ENCODE measurements around the gene ZSCAN22.

DNA sequence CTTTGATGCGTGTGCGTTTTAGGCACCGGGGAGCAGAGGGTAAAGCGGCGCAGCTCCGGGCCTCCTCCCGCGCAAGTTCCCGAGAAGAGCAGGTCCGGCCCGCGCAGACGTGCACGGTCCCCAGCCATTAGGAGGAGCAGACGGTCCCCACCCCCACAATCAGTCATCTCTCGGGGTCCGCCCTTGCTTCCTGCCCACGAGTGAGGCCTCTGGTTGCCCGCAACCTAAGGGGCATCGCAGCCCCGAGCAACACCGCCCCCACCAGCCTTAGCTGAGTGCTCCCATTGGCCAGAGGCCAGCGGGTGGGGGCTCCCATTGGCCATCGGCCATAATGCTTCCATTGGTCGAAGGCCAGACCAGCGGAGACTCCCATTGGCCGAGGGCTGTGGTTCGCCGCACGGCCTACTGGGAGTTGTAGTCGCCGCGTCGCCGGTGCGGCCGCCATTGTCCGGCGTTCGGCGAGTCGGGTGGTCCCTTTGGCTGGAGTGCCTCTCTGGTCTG lies 48.2 kb upstream of the ZSCAN22 start, which contains the start of gene ZNF8:
- TF ChIP-seq, protein P1, sequence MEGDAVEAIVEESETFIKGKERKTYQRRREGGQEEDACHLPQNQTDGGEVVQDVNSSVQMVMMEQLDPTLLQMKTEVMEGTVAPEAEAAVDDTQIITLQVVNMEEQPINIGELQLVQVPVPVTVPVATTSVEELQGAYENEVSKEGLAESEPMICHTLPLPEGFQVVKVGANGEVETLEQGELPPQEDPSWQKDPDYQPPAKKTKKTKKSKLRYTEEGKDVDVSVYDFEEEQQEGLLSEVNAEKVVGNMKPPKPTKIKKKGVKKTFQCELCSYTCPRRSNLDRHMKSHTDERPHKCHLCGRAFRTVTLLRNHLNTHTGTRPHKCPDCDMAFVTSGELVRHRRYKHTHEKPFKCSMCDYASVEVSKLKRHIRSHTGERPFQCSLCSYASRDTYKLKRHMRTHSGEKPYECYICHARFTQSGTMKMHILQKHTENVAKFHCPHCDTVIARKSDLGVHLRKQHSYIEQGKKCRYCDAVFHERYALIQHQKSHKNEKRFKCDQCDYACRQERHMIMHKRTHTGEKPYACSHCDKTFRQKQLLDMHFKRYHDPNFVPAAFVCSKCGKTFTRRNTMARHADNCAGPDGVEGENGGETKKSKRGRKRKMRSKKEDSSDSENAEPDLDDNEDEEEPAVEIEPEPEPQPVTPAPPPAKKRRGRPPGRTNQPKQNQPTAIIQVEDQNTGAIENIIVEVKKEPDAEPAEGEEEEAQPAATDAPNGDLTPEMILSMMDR (conservative IDR thresholded peaks at IDR 0.05; ENCODE audit: low read depth, low read length): no peak
- no peak for TF ChIP-seq EZH2 (IDR thresholded peaks at IDR 0.05; ENCODE audit: low read length, unreplicated experiment)
- no peak for TF ChIP-seq EZH2phosphoT487 (IDR thresholded peaks at IDR 0.05; ENCODE audit: borderline replicate concordance, low read length)

Data from PC-3 (cell line).